ENCODE results near the gene LRRC27.

GRCh38 chr10:132387764-132388210, 55.8 kb downstream of the LRRC27 start:
- TF ChIP-seq, protein P1, sequence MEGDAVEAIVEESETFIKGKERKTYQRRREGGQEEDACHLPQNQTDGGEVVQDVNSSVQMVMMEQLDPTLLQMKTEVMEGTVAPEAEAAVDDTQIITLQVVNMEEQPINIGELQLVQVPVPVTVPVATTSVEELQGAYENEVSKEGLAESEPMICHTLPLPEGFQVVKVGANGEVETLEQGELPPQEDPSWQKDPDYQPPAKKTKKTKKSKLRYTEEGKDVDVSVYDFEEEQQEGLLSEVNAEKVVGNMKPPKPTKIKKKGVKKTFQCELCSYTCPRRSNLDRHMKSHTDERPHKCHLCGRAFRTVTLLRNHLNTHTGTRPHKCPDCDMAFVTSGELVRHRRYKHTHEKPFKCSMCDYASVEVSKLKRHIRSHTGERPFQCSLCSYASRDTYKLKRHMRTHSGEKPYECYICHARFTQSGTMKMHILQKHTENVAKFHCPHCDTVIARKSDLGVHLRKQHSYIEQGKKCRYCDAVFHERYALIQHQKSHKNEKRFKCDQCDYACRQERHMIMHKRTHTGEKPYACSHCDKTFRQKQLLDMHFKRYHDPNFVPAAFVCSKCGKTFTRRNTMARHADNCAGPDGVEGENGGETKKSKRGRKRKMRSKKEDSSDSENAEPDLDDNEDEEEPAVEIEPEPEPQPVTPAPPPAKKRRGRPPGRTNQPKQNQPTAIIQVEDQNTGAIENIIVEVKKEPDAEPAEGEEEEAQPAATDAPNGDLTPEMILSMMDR (IDR thresholded peaks at IDR 0.05 in 8 of 11, conservative IDR thresholded peaks at IDR 0.05 in 3 of 11) = peak; percentile 77 to 93 (median 84)
- TF ChIP-seq POLR2A (IDR thresholded peaks at IDR 0.05) = no peak

Data from spleen (tissue), 7 donors.